PC-3 (cell line): ENCODE measurements around the gene SH2D2A. TPM values are rescaled to one million over a fixed set of nuclear protein-coding genes. Genes with fewer than 3 reads are reported as not detected.

Experiments
- ATAC-seq: fragments of 200-7000 bp; cut with Tn5 transposase; 2 replicates; pipeline ENCODE4 v1.9.1; 2020; ENCODE audit warnings: mild to moderate bottlenecking, moderate library complexity
- BruUV-seq: library from RNA; stranded (reverse); fragments of 400-500 nt; replicated peaks from 2 replicates; lab custom pipeline; 2021; lab: Mats Ljungman, UMichigan
- CTCF ChIA-PET: fragments of 300-600 bp; sonication (Branson Sonifier 250); formaldehyde crosslinking; loops from one replicate; lab custom pipeline; 2022; ENCODE audit warnings: antibody characterized with exemption; lab: Charles Lee
- POLR2A ChIA-PET: fragments of 300-600 bp; sonication (Branson Sonifier 250); formaldehyde crosslinking; loops from one replicate; lab custom pipeline; 2022; ENCODE audit warnings: antibody characterized with exemption; ENCODE audit not compliant: unreplicated experiment; lab: Charles Lee
- DNase-seq: peaks from one replicate; pipeline ENCODE4 v3.0.0-alpha.2; 2015
- H2AFZ ChIP-seq: fragments of 300-600 bp; sonication (generic); 2 replicates; pipeline ENCODE4 v1.6.0; 2016; ENCODE audit warnings: antibody characterized with exemption, low read length
- H3F3A ChIP-seq: fragments of 300-600 bp; sonication (generic); one replicate; pipeline ENCODE4 v1.6.0; 2017; ENCODE audit warnings: antibody characterized with exemption, low read length, control low read depth, mild to moderate bottlenecking; ENCODE audit not compliant: unreplicated experiment
- H3K27ac ChIP-seq: fragments of 300-600 bp; sonication (generic); 2 replicates; pipeline ENCODE4 v1.5.1; 2016; ENCODE audit warnings: mild to moderate bottlenecking, low read length
- H3K27me3 ChIP-seq: fragments of 300-600 bp; sonication (generic); 2 replicates; pipeline ENCODE4 v1.6.1; 2016; ENCODE audit warnings: low read length, mixed read lengths
- H3K36me3 ChIP-seq: fragments of 300-600 bp; sonication (generic); 2 replicates; pipeline ENCODE4 v1.6.1; 2016; ENCODE audit warnings: low read depth, mixed run types, low read length, mixed read lengths
- H3K4me1 ChIP-seq: fragments of 300-600 bp; sonication (generic); 2 replicates; pipeline ENCODE4 v1.5.1; 2016; ENCODE audit warnings: low read length; ENCODE audit not compliant: insufficient read depth
- H3K4me2 ChIP-seq: fragments of 300-600 bp; sonication (generic); 2 replicates; pipeline ENCODE4 v1.6.0; 2016; ENCODE audit warnings: low read length
- H3K4me3 ChIP-seq: fragments of 300-600 bp; sonication (generic); 2 replicates; pipeline ENCODE4 v1.5.1; 2016; ENCODE audit warnings: mild to moderate bottlenecking, low read length, mixed read lengths
- H3K79me2 ChIP-seq: fragments of 300-600 bp; sonication (generic); 2 replicates; pipeline ENCODE4 v1.6.1; 2017; ENCODE audit warnings: low read length, mixed read lengths
- H3K9ac ChIP-seq: fragments of 300-600 bp; sonication (generic); 2 replicates; pipeline ENCODE4 v1.6.0; 2016; ENCODE audit warnings: mild to moderate bottlenecking, low read length
- H3K9me2 ChIP-seq: fragments of 300-600 bp; sonication (generic); replicated peaks from 2 replicates; pipeline ENCODE4 v1.6.1; 2016; ENCODE audit warnings: mixed run types, low read length, mixed read lengths
- H3K9me3 ChIP-seq: fragments of 300-600 bp; sonication (generic); 2 replicates; pipeline ENCODE4 v1.6.1; 2016; ENCODE audit warnings: low read length, mixed read lengths
- H4K20me1 ChIP-seq: fragments of 300-600 bp; sonication (generic); 2 replicates; pipeline ENCODE4 v1.6.1; 2016; ENCODE audit warnings: low read length, mixed read lengths
- EZH2 ChIP-seq: fragments of 300-600 bp; sonication (generic); IDR thresholded peaks from one replicate; pipeline ENCODE4 v1.6.1; 2017; ENCODE audit warnings: antibody characterized with exemption, mild to moderate bottlenecking, low read length; ENCODE audit not compliant: unreplicated experiment
- EZH2phosphoT487 ChIP-seq: fragments of 300-600 bp; sonication (generic); IDR thresholded peaks from 2 replicates; pipeline ENCODE4 v1.6.1; 2018; ENCODE audit warnings: mild to moderate bottlenecking, antibody characterized with exemption, low read length, borderline replicate concordance
- intact Hi-C: fragments of 100-400 bp; cut with micrococcal nuclease; formaldehyde crosslinking; loops from 2 replicates; pipeline ENCODE4 v1.9.0; 2023
- total RNA-seq: library from RNA; depleted of rRNA; stranded (reverse); fragments of >200 nt; gene quantifications from 2 replicates; pipeline ENCODE4 v1.2.3, GENCODE V29; 2014
- TF ChIP-seq, protein P1 (sequence below): fragments of 300-600 bp; sonication (generic); conservative IDR thresholded peaks from 2 replicates; pipeline ENCODE4 v1.5.1; 2017; ENCODE audit warnings: antibody characterized with exemption, low read depth, mild to moderate bottlenecking, low read length

Gene SH2D2A
- total RNA-seq, 1 experiment from 2014 or later: 6.9 TPM

DNA sequence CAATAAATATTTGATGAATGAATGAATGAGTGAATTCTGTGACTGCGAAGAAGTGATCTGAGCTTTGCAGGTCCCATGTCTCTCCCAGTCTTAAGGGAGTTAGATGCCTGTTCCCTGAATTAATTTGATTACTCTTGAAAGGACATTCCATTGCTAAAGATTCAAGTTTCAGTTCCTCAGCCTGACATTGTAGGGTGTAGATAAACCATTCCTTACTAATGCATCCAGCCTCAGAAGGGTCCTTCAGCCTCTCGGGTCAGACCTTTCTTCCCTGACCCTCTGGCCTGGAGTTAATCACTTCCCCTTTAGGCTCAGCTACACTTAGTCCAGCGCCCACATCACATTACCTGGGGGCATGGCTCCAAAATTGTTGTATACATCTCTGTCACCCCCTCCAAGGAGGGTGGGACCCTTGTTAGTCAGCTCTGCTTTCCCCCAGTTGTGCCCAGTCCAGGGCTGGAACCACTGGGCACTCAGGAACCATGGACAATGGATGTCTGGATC, 39.7 kb upstream of the SH2D2A start:
- Histone ChIP-seq H3K79me2 (no peaks in the 10 kb centered on the region), H3K27ac (no peak overlapping the region), H3F3A (no peaks in the 10 kb centered on the region), H3K4me2 (no peak overlapping the region), H3K9me3 (no peaks in the 10 kb centered on the region), H2AFZ (no peak overlapping the region), H3K9ac (no peak overlapping the region), H4K20me1 (no peaks in the 10 kb centered on the region), H3K4me1 (peaks cover 27% of the 10 kb centered on the region), H3K27me3 (peaks cover 40% of the 10 kb centered on the region), H3K4me3 (no peak overlapping the region), H3K36me3 (no peaks in the 10 kb centered on the region), H3K9me2 (no peaks in the 10 kb centered on the region)
- CTCF ChIA-PET: interaction anchor here (1.4 kb wide), 1 partner anchor 34 kb away, joined by 3 read pairs; no protein-coding TSS in a partner anchor
- no TSS peak for BruUV-seq
- POLR2A ChIA-PET: no interaction called here
- intact Hi-C loops: no loop called here
- TF ChIP-seq EZH2 (no peak), EZH2phosphoT487 (no peak)
- TF ChIP-seq, protein P1, sequence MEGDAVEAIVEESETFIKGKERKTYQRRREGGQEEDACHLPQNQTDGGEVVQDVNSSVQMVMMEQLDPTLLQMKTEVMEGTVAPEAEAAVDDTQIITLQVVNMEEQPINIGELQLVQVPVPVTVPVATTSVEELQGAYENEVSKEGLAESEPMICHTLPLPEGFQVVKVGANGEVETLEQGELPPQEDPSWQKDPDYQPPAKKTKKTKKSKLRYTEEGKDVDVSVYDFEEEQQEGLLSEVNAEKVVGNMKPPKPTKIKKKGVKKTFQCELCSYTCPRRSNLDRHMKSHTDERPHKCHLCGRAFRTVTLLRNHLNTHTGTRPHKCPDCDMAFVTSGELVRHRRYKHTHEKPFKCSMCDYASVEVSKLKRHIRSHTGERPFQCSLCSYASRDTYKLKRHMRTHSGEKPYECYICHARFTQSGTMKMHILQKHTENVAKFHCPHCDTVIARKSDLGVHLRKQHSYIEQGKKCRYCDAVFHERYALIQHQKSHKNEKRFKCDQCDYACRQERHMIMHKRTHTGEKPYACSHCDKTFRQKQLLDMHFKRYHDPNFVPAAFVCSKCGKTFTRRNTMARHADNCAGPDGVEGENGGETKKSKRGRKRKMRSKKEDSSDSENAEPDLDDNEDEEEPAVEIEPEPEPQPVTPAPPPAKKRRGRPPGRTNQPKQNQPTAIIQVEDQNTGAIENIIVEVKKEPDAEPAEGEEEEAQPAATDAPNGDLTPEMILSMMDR: no peak
- no peak for ATAC-seq
- no peak for DNase-seq

DNA sequence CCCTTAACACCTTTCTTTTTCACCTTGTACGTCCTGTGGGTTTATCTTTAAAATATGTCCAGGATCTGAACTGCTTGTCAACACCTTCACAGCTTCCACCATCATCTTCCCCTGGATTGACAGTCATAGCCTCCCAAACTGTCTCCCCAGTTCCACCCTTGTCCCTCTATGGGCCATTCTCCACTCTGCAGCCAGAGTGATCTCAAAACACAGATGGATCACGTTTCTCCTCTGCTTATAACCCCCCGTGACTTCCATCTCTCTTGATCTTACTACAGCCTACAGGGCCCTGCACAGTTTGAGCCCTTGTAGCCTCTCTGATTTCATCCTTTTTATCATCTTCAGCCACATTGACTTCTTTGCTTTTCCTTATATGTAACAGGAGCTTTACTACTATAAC, 38.0 kb upstream of the SH2D2A start:
- Histone ChIP-seq H3K4me2 (no peak overlapping the region), H3K9ac (no peak overlapping the region), H3K79me2 (no peaks in the 10 kb centered on the region), H3K4me1 (peaks cover 11% of the 10 kb centered on the region), H4K20me1 (no peaks in the 10 kb centered on the region), H3K9me2 (no peaks in the 10 kb centered on the region), H3K4me3 (no peak overlapping the region), H2AFZ (no peak overlapping the region), H3K27me3 (peaks cover 24% of the 10 kb centered on the region), H3K27ac (no peak overlapping the region), H3K36me3 (no peaks in the 10 kb centered on the region), H3F3A (no peaks in the 10 kb centered on the region), H3K9me3 (no peaks in the 10 kb centered on the region)
- TF ChIP-seq EZH2phosphoT487: no peak
- no peak for TF ChIP-seq EZH2
- TF ChIP-seq, protein P1: no peak
- DNase-seq (no peak), ATAC-seq (no peak)
- ChIA-PET POLR2A (no interaction called here), CTCF (no interaction called here)
- intact Hi-C loops: no loop called here
- BruUV-seq: no TSS peak

DNA sequence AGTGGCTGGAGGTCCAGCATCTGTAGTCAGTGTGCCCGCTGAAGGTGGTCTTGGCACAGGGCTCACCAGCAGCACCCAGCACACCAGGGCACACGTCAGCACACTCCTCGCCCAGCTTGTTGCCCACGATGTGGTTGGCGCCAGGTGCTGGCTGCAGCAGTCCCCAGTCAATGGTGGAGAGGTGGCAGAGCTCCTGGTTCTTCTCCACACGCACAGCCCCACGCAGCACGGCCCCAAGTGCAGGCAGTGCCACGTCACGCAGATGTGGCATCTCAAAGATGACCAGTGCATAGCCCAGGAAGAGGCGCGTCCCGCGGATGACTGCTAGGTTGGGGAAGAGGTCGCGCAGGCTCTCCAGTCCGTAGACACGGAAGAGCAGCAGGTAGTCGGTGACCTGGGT, 37.1 kb upstream of the SH2D2A start:
- intact Hi-C loops: no loop called here
- Histone ChIP-seq H3K36me3 (no peaks in the 10 kb centered on the region), H4K20me1 (no peaks in the 10 kb centered on the region), H3K9ac (no peak overlapping the region), H3K9me3 (no peaks in the 10 kb centered on the region), H3K4me3 (no peak overlapping the region), H3F3A (no peaks in the 10 kb centered on the region), H2AFZ (no peak overlapping the region), H3K79me2 (no peaks in the 10 kb centered on the region), H3K9me2 (no peaks in the 10 kb centered on the region), H3K4me1 (0 out of 2 replicates have a peak, but pooled peaks cover 5% of the 10 kb centered on the region), H3K27ac (no peak overlapping the region), H3K4me2 (no peak overlapping the region), H3K27me3 (peaks cover 16% of the 10 kb centered on the region)
- no TSS peak for BruUV-seq
- TF ChIP-seq EZH2phosphoT487: no peak
- TF ChIP-seq, protein P1: no peak
- no peak for TF ChIP-seq EZH2
- ChIA-PET POLR2A (no interaction called here), CTCF (no interaction called here)
- DNase-seq: no peak
- no peak for ATAC-seq
